Activated naive CD8-positive, alpha-beta T cell treated with anti-CD3 and anti-CD28 coated beads, Interleukin-2, amount 50 U/mL, for 24 hours (primary cell): ENCODE results near the gene NCBP1.
A peak's percentile ranks its signal among the peaks of the same experiment; 100 is the strongest.

Experiments
- ATAC-seq: fragments of 150-1000 bp; cut with Tn5 transposase; one replicate; pipeline ENCODE4 v1.10.0; 2021
- DNase-seq: peaks from one replicate; pipeline ENCODE4 v3.0.0; 2021
- H3K27ac Mint-ChIP-seq: one replicate; pipeline ENCODE4 v1.8.0; 2021; ENCODE audit warnings: mild to moderate bottlenecking, mixed read lengths
- H3K27me3 Mint-ChIP-seq: one replicate; pipeline ENCODE4 v1.8.0; 2021; ENCODE audit warnings: mixed read lengths
- H3K36me3 Mint-ChIP-seq: one replicate; pipeline ENCODE4 v1.8.0; 2021; ENCODE audit warnings: low read depth, mixed read lengths
- H3K4me1 Mint-ChIP-seq: one replicate; pipeline ENCODE4 v1.8.0; 2021; ENCODE audit warnings: mixed read lengths
- H3K4me3 Mint-ChIP-seq: one replicate; pipeline ENCODE4 v1.8.0; 2021; ENCODE audit warnings: mild to moderate bottlenecking, moderate library complexity, mixed read lengths
- H3K9me3 Mint-ChIP-seq: one replicate; pipeline ENCODE4 v1.8.0; 2021; ENCODE audit warnings: mixed read lengths

NCBP1 gene

GRCh38 chr9:97703437-97704344 lies 70.1 kb downstream of the NCBP1 start:
- DNase-seq = peak; percentile 20
- Mint-ChIP-seq H3K4me3 (peak overlapping the region; percentile 57), H3K27ac (peak overlapping the region; percentile 92)

DNA sequence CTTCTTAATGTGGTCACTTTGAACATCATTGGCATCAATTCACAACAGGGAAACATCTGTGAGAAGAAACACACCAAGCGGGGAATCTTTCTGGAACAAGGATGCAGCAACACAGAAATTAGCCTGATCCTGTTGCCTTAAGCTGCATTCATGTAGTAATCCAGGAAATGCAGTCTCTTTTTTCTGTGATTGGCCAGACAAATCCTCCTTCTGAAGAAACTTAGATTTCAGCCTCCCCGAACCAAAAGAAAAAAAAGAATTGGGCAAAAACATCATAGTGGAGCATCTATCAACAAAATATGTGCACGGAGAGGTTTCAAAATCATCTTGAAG lies 70.7 kb downstream of the NCBP1 start:
- no peak overlapping the region for H3K4me3 Mint-ChIP-seq
- no peak for ATAC-seq
- H3K4me1 Mint-ChIP-seq = peaks cover 46% of the 10 kb centered on the region
- H3K9me3 Mint-ChIP-seq = no peaks in the 10 kb centered on the region
- DNase-seq = no peak
- no peaks in the 10 kb centered on the region for H3K36me3 Mint-ChIP-seq
- peak overlapping the region; percentile 92 for H3K27ac Mint-ChIP-seq
- H3K27me3 Mint-ChIP-seq = peaks cover 6% of the 10 kb centered on the region

More at GRCh38 chr9:97703437-97704344, 70.1 kb downstream of the NCBP1 start:
- Mint-ChIP-seq H3K4me1 (peaks cover 50% of the 10 kb centered on the region), H3K9me3 (no peaks in the 10 kb centered on the region), H3K36me3 (no peaks in the 10 kb centered on the region), H3K27me3 (peaks cover 6% of the 10 kb centered on the region)
- ATAC-seq = peak; percentile 84

DNA sequence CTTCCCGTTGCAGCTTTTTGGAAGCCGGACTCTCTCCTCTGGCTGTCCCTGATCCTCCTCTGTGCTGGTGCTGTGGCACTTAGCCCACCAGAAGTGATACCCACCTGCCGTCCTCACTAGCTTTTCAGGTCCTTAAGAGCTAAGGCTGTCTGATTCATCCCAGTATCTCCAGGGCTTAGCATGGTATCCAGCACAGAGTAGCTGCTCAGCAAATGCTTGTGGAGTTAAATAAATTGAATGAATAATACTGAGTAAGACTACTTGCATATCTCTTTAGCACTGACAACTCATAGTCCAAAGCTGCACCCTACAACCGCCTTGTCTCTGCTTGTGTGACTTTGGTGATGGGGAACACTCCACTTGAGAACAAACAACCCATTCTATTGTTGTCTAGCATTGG lies 71.2 kb downstream of the NCBP1 start:
- DNase-seq = no peak
- ATAC-seq = no peak
- H3K36me3 Mint-ChIP-seq = no peaks in the 10 kb centered on the region
- H3K27me3 Mint-ChIP-seq = peaks cover 6% of the 10 kb centered on the region
- no peaks in the 10 kb centered on the region for H3K9me3 Mint-ChIP-seq
- no peak overlapping the region for H3K4me3 Mint-ChIP-seq
- no peak overlapping the region for H3K27ac Mint-ChIP-seq
- H3K4me1 Mint-ChIP-seq = peaks cover 40% of the 10 kb centered on the region

DNA sequence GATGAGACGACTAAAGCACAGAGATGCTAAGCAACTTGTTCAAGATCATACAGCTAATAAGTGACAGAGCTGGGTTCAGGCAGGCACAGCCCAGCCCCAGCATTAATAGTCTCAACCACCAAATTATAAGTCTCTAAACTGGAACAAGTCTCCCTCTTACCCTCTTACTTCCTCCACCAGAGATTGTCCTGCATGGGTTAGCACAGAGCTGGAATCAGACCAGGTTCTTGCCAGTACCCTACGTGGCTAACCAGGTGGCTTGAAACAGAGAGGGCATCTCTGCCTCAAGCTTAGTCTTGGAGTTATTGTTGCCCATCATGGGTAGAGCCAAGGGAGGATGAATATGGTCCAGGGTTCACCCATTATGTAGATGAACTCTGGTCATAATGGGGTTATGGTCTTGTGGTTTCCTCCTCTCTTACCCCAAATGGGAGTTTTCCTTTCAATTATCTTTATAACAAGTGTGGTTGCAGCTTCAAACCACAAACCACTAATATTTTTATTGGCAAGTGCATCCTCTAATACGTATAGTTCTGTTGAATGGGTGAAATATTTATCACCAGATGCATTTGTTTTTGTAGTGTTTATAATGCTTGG lies 71.8 kb downstream of the NCBP1 start:
- Mint-ChIP-seq H3K9me3 (no peaks in the 10 kb centered on the region), H3K27me3 (peaks cover 6% of the 10 kb centered on the region)
- no peak for ATAC-seq

GRCh38 chr9:97706246-97706645 lies 72.6 kb downstream of the NCBP1 start:
- no peak for DNase-seq
- peaks cover 4% of the 10 kb centered on the region for H3K27me3 Mint-ChIP-seq
- H3K4me3 Mint-ChIP-seq = no peak overlapping the region
- H3K9me3 Mint-ChIP-seq = no peaks in the 10 kb centered on the region
- ATAC-seq = no peak
- no peaks in the 10 kb centered on the region for H3K36me3 Mint-ChIP-seq
- no peak overlapping the region for H3K27ac Mint-ChIP-seq
- peaks cover 45% of the 10 kb centered on the region for H3K4me1 Mint-ChIP-seq

More for the DNA sequence above, 71.8 kb downstream of the NCBP1 start:
- no peak overlapping the region for H3K27ac Mint-ChIP-seq
- H3K4me1 Mint-ChIP-seq = peaks cover 40% of the 10 kb centered on the region
- DNase-seq = no peak
- no peak overlapping the region for H3K4me3 Mint-ChIP-seq
- no peaks in the 10 kb centered on the region for H3K36me3 Mint-ChIP-seq

DNA sequence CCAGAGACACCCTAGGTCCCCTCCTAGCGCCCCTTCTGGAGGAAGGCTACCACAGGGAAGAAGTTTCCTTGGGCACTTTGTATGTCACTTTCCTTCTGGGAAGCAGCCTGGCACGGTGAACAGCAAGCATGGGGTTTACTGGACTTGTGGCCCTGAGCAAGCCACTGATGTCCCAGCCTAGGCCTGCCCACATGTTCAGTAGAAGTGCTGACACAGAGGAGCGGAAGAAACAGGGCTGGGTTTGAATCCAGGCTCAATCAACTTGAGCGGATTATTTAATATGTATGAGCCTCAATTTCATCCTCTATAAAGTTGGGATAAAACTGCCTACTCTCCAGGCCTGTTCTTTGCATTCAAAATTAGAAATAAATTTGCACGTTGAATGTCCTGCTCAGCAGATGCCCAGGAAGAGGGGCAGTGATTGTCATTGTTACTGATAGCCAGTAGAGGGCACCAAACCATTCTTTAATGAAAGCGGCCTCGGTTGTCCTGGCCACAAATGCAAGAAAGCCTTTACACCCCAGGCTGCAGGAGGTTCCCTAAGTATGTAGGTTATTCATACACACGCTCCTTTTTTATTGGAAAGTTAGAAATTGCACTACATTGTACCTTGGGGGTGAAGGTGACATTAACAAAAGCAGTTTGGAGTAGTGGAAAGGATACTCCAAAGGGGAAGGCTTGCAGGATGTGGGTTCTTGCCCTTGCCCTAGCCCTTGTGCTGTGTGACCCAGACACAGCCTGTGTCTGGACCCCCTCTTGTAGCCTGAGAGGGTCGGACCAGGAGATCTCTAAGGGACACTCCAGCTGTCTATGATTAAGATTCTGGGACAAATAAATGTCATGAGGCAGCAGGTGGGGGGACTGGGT lies 77.0 kb downstream of the NCBP1 start:
- ATAC-seq (peak; percentile 78), DNase-seq (peak; percentile 39)
- H3K9me3 Mint-ChIP-seq = no peaks in the 10 kb centered on the region
- peaks cover 27% of the 10 kb centered on the region for H3K4me1 Mint-ChIP-seq
- H3K27me3 Mint-ChIP-seq = peaks cover 8% of the 10 kb centered on the region
- H3K4me3 Mint-ChIP-seq = peak overlapping the region; percentile 15
- no peak overlapping the region for H3K27ac Mint-ChIP-seq
- H3K36me3 Mint-ChIP-seq = no peaks in the 10 kb centered on the region

DNA sequence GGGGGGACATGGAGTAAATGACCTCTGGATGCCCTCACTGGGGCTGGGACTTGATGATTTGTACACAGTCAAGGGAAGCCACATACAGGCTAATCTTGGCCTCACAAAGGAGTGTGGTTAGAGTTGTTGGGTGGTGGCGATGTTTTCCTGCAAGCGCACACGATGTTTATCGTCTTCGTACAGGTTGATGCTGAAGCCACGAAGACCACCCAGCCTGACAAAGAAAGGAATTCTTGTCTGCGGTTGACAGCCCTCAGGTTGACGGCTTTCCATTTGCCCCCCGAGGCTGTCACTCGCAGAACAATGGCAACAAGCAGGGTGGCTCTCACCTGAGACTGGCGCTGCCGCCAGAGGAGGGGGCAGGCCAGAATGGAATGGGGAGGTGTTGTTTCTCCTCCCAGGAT lies 77.6 kb downstream of the NCBP1 start:
- ATAC-seq (no peak), DNase-seq (no peak)
- Mint-ChIP-seq H3K36me3 (no peaks in the 10 kb centered on the region), H3K27me3 (peaks cover 8% of the 10 kb centered on the region), H3K9me3 (no peaks in the 10 kb centered on the region), H3K4me1 (peaks cover 23% of the 10 kb centered on the region), H3K4me3 (peak overlapping the region; percentile 15), H3K27ac (no peak overlapping the region)

DNA sequence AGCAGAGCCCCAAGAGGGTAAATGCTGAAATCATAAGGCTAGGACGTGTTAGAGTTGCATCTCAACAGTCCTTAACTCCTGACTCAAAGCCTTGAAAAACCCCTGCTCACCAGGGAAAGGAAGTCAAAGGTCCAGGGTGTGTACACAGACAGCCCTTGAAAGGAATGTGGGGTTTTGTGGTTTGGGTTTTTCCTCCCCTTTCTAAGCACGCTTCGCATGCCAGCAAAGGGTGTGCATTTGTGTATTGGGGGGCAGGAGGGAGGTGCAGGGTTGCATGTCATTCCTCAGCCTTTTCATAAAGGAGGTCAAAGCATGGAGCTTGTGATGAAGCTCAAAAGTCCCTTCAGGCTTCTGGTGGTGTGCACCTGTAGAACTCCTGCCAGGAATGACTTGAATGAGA lies 80.8 kb downstream of the NCBP1 start:
- ATAC-seq (peak; percentile 55), DNase-seq (no peak)
- Mint-ChIP-seq H3K4me1 (peaks cover 23% of the 10 kb centered on the region), H3K27ac (no peak overlapping the region), H3K27me3 (peaks cover 10% of the 10 kb centered on the region), H3K36me3 (no peaks in the 10 kb centered on the region), H3K4me3 (no peak overlapping the region), H3K9me3 (peaks cover 4% of the 10 kb centered on the region)

DNA sequence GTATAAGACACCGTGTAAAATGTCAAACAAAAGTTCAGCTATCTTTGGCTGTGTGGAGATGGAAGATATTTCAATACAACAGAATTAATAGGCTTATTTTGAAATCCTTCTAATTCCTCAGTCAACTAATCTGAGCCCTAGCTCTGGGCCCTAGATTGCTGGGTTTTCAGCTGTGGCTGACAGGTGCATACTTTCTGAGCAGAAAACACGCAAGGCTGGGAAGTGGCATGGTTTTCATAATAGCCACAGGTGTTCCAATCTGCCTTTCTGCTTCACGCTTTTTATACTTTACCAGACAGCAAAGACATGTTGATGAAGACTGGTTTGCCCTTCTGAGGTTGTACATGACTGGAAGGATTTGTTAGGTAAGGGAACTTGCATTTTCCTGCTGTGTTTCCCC lies 84.2 kb downstream of the NCBP1 start:
- H3K4me3 Mint-ChIP-seq = no peak overlapping the region
- peaks cover 10% of the 10 kb centered on the region for H3K27me3 Mint-ChIP-seq
- ATAC-seq (no peak), DNase-seq (no peak)
- H3K4me1 Mint-ChIP-seq = peaks cover 12% of the 10 kb centered on the region
- H3K9me3 Mint-ChIP-seq = peaks cover 11% of the 10 kb centered on the region
- H3K27ac Mint-ChIP-seq = no peak overlapping the region
- H3K36me3 Mint-ChIP-seq = no peaks in the 10 kb centered on the region

GRCh38 chr9:97721396-97721795 lies 87.8 kb downstream of the NCBP1 start:
- Mint-ChIP-seq H3K27me3 (peaks cover 20% of the 10 kb centered on the region), H3K4me1 (no peaks in the 10 kb centered on the region), H3K27ac (no peak overlapping the region), H3K9me3 (peaks cover 11% of the 10 kb centered on the region), H3K4me3 (no peak overlapping the region), H3K36me3 (no peaks in the 10 kb centered on the region)
- DNase-seq (no peak), ATAC-seq (no peak)

DNA sequence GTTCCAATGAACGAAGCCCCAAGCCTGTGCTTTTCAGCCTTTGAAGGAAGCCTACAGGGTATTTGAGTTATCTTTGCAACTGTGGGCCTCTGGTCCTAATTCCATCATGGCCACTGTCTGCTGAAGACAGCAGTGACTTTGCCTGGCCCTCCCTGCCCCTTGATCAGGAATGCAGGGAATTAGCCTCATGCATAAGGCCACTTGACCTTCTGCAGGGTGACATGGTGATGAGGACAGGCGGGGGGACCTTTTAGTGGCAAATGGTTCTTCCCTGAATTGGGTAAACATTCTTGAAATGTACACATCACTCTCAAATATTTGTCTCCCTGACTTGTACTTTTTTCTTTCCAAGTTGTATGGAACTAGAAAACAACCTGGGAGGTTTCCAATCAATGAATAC lies 88.7 kb downstream of the NCBP1 start:
- Mint-ChIP-seq H3K9me3 (peaks cover 11% of the 10 kb centered on the region), H3K36me3 (no peaks in the 10 kb centered on the region), H3K4me1 (no peaks in the 10 kb centered on the region), H3K27me3 (peaks cover 20% of the 10 kb centered on the region), H3K4me3 (no peak overlapping the region), H3K27ac (no peak overlapping the region)
- ATAC-seq = no peak
- no peak for DNase-seq
